GM12873 (cell line): ENCODE results near the gene SYTL2.

Experiments used
- TF ChIP-seq, protein P1 (sequence below): IDR thresholded peaks from 2 replicates; pipeline ENCODE4 v1.5.1; 2012; ENCODE audit warnings: low read depth, mild to moderate bottlenecking, moderate library complexity, low read length, control low read depth; ENCODE audit not compliant: insufficient read depth; ENCODE audit errors: missing control alignments

Gene SYTL2

DNA sequence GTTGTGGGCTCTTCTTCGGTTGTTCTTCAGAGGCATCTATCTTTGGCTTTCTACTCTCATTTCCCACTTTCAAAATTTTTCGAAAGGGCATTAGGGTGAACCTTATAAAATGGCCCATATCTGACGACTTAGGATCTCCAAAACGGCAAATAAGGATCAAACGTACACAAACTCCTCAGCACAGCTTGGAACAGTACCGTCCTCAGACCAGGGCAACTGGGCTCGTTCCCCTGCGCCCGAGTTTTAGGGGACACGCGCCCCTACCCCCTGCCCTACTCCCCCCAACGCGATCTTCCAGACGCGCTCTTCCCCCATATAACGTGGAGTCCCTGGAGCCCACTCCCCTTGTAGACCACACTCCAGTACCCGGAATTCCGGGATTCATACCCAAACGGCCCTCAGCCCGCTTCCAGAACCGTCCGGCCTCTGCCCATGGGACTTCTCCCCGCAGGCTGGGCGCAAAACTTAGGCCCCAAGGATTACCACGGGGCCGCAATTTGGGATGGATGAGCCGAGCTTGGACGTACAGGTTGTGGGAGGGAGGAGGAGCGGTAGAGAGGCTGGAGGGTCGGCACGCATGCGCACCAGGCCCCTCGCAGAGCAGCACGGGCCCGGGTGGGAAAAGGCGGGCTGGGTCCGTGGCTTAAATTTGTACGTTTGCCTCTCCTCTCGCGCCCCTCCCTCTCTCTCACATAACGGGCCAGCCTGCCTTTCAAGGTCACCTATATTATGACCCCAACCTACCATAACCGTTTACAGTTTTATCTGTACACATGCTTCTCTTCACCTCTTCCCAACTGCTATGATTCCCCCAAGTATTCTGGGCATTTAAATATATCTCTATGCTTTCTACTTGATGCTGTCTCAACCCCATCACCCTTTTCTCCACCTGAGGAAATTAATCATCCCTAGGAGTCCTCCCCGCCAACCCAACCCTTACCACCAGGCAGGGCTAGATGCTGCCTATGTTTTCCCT, 128.3 kb downstream of the SYTL2 start:
- TF ChIP-seq, protein P1, sequence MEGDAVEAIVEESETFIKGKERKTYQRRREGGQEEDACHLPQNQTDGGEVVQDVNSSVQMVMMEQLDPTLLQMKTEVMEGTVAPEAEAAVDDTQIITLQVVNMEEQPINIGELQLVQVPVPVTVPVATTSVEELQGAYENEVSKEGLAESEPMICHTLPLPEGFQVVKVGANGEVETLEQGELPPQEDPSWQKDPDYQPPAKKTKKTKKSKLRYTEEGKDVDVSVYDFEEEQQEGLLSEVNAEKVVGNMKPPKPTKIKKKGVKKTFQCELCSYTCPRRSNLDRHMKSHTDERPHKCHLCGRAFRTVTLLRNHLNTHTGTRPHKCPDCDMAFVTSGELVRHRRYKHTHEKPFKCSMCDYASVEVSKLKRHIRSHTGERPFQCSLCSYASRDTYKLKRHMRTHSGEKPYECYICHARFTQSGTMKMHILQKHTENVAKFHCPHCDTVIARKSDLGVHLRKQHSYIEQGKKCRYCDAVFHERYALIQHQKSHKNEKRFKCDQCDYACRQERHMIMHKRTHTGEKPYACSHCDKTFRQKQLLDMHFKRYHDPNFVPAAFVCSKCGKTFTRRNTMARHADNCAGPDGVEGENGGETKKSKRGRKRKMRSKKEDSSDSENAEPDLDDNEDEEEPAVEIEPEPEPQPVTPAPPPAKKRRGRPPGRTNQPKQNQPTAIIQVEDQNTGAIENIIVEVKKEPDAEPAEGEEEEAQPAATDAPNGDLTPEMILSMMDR = no peak

DNA sequence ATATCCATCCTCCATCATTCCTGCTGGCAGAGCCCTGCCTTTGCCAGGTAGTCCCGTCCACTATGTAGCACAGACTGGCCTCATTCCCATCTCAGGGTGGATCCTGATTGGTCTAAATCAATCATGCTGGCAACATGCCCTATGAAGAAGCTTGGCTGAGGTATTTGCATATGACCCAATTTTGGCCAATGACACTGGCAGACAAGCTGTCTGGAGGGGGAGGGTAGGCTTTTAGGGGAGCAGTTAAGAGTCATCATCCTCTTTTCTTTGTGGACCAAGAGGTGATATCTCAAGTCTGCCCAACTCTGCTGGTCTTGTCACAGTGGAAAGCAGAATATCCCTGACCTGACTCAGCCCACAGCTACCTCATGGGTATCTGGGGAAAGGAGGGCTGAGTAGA, 130.0 kb downstream of the SYTL2 start:
- TF ChIP-seq, protein P1 = no peak

DNA sequence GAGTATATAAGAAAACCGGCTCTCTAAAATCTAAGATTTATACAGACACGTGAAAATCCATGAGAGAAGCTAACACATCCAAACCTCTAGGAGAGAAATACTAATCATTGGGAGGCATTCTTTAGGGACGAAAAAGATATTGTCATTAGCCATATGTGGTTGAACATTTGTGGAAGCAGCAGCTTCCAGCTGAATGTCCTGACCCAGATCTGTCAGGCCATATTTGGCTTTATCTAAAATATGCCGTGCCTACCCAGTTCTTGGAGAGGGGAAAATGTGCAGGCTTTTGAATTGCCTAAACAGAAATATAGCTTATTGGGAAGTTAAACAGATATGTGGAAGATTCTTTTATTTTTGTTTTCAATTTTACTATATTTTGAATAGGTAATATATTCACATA, 131.4 kb downstream of the SYTL2 start:
- TF ChIP-seq, protein P1 = no peak

DNA sequence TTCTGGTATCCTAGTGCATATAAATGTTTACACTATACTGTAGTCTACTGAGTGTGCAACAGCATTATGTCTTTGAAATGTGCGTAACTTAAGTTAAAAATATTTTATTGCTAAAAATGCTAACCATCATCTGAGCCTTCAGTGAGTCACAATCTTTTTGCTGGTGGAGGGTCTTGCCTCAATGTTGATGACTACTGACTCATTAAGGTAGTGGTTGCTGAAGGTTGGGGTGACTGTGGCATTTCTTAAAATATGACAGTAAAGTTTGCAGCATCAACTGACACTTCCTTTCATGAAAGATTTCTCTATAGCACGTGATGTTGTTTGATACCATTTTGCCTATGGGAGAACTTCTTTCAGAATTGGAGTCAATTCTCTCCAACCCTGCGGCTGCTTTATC, 137.5 kb downstream of the SYTL2 start:
- TF ChIP-seq, protein P1 = no peak

DNA sequence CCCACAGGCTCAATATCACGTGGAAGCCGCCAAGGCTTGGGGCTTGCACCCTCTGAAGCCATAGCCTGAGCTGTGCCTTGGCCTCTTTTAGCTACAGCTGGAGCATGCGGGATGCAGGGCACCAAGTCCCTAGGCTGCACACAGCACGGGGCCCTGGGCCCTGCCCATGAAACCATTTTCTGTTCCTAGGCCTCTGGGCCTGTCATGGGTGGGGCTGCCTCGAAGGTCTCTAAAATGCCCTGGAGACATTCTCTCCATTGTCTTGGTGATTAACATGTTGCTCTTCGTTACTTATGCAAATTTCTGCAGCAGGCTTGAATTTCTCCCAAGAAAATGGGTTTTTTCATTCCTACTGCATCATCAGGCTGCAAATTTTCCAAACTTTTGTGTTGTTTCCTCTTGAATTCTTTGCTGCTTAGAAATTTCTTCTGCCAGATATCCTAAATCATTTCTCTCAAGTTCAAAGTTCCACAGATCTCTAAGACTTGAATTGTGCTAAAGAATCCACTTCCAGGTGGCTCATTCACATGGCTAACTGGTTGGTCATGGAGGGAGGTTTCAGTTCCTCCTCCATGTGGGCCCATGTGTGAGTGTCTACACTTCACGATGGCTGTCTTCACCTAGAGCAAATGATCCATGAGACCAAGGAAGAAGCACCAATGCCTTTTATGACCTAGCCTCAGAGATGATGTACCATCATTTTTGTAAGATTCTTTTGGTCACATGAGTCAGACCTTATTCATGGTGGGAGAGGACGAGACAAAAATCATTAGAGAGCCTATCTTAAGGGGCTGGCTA, 138.6 kb downstream of the SYTL2 start:
- TF ChIP-seq, protein P1 = no peak

DNA sequence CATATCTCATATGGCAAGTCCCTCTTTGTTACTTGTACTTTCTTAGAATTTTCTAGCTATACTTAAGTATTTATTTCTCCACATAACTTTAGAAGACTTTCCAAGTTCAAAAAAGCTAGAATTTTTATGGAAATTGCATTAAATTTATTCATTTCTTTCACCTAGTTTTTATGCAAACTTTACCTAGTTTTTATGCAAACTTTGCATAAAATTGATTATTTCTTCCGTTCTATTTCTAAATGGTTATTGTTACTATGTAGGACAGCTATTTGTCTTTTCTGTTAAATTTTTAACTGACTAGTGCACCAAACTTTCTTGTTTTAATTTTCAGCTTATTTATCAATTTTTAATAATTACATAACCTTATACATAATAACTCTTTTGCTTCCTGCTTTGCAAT, 142.8 kb downstream of the SYTL2 start:
- TF ChIP-seq, protein P1 = no peak

DNA sequence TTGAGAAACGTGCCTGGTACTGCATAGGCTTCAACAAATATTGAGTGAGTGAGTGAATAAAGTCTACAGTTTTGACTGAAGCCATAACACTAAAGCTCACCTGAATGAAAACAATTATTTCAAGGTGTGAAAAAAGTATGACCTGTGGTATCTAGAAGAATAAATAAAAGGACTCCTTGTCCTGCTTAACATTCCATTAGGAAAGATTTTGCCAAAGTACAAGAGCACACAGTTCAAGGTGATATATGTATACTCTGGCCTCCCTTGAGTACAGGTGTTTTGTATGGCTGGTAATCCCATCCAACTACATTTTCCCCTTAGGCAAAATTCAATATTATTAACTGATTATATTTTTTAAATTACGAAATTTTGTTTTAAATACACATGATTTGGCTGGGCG, 144.3 kb downstream of the SYTL2 start:
- TF ChIP-seq, protein P1 = no peak
